HFFc6 (cell line): ENCODE data around the gene ULK4. TPM values are rescaled to one million over a fixed set of nuclear protein-coding genes. Genes with fewer than 3 reads are reported as not detected.
"Not testable (repeated sequence)": the region's sequence is repeated elsewhere in the genome, so short reads cannot be mapped to it uniquely, and the experiment has no call there.

Experiments
- DNase-seq: peaks from one replicate; pipeline ENCODE4 v3.0.0-alpha.2; 2018
- H3K27ac Mint-ChIP-seq: 2 replicates; pipeline ENCODE4 v1.8.0; 2020; ENCODE audit warnings: mild to moderate bottlenecking, mixed read lengths
- H3K27me3 Mint-ChIP-seq: 2 replicates; pipeline ENCODE4 v1.8.0; 2021; ENCODE audit warnings: mild to moderate bottlenecking, moderate library complexity, mixed read lengths; ENCODE audit not compliant: insufficient read depth
- H3K36me3 Mint-ChIP-seq: 2 replicates; pipeline ENCODE4 v1.8.0; 2021; ENCODE audit warnings: low read depth, mixed read lengths
- H3K4me1 Mint-ChIP-seq: 2 replicates; pipeline ENCODE4 v1.8.0; 2020; ENCODE audit warnings: low read depth, mixed read lengths
- H3K4me3 Mint-ChIP-seq: 2 replicates; pipeline ENCODE4 v1.8.0; 2020; ENCODE audit warnings: mild to moderate bottlenecking, moderate library complexity, mixed read lengths
- H3K9me3 Mint-ChIP-seq: 2 replicates; pipeline ENCODE4 v1.8.0; 2020; ENCODE audit warnings: mild to moderate bottlenecking, mixed read lengths
- CTCF ChIP-seq: fragments of 200-600 bp; sonication (generic); IDR thresholded peaks from 2 replicates; pipeline ENCODE4 v1.5.0; 2021; ENCODE audit warnings: antibody characterized with exemption, mild to moderate bottlenecking
- total RNA-seq, 6 experiments: library from RNA; stranded (reverse); fragmentation: NEBNext Ultra II Directional; extraction: Animal tissue kit (Norgen Biotek cat#: 25700); gene quantifications; 2 replicates in 1 of 6; 3 replicates in 5 of 6; pipeline ENCODE4 v1.2.3, GENCODE V29; 2021

The ULK4 gene
- total RNA-seq, 6 experiments from 2014 or later: 6.0 to 8.6 (median 6.7) TPM

GRCh38 chr3:41853540-41854196 is 108.2 kb downstream of the ULK4 start:
- TF ChIP-seq CTCF: no peak
- H3K36me3 Mint-ChIP-seq: no peaks in the 10 kb centered on the region
- no peaks in the 10 kb centered on the region for H3K9me3 Mint-ChIP-seq
- peaks cover 2% of the 10 kb centered on the region; the same call in 1 of the 2 replicates for H3K27me3 Mint-ChIP-seq
- peaks cover 6% of the 10 kb centered on the region for H3K4me1 Mint-ChIP-seq
- no peak overlapping the region for H3K27ac Mint-ChIP-seq
- DNase-seq: no peak
- H3K4me3 Mint-ChIP-seq: 0 out of 2 replicates have a peak overlapping the region, but pooled peaks have one; percentile 14

- no peak for DNase-seq
- no peaks in the 10 kb centered on the region for H3K36me3 Mint-ChIP-seq
- H3K4me1 Mint-ChIP-seq: peaks cover 17% of the 10 kb centered on the region
- H3K27ac Mint-ChIP-seq: no peak overlapping the region
- H3K27me3 Mint-ChIP-seq: peaks cover 2% of the 10 kb centered on the region; the same call in 1 of the 2 replicates
- H3K9me3 Mint-ChIP-seq: no peaks in the 10 kb centered on the region
- H3K4me3 Mint-ChIP-seq: no peak overlapping the region
- TF ChIP-seq CTCF: no peak
Observed at GRCh38 chr3:41848753-41849574, 112.9 kb downstream of the ULK4 start.

GRCh38 chr3:41847679-41848078 is 114.2 kb downstream of the ULK4 start:
- TF ChIP-seq CTCF: no peak
- peaks cover 9% of the 10 kb centered on the region for H3K36me3 Mint-ChIP-seq
- H3K9me3 Mint-ChIP-seq: peaks cover 5% of the 10 kb centered on the region
- DNase-seq: no peak
- no peak overlapping the region for H3K4me3 Mint-ChIP-seq
- H3K27me3 Mint-ChIP-seq: peaks cover 4% of the 10 kb centered on the region; the same call in 1 of the 2 replicates
- H3K27ac Mint-ChIP-seq: no peak overlapping the region
- H3K4me1 Mint-ChIP-seq: peaks cover 13% of the 10 kb centered on the region

- no peak overlapping the region for H3K4me3 Mint-ChIP-seq
- peaks cover 15% of the 10 kb centered on the region for H3K36me3 Mint-ChIP-seq
- peaks cover 13% of the 10 kb centered on the region for H3K4me1 Mint-ChIP-seq
- peaks cover 4% of the 10 kb centered on the region; the same call in 1 of the 2 replicates for H3K27me3 Mint-ChIP-seq
- DNase-seq: peak; percentile 21
- peaks cover 13% of the 10 kb centered on the region for H3K9me3 Mint-ChIP-seq
- no peak for TF ChIP-seq CTCF
- no peak overlapping the region for H3K27ac Mint-ChIP-seq
Observed at GRCh38 chr3:41846850-41847249, 115.1 kb downstream of the ULK4 start.

- Mint-ChIP-seq H3K27me3 (peaks cover 4% of the 10 kb centered on the region; the same call in 1 of the 2 replicates), H3K4me1 (peaks cover 13% of the 10 kb centered on the region), H3K27ac (no peak overlapping the region), H3K9me3 (peaks cover 18% of the 10 kb centered on the region), H3K4me3 (no peak overlapping the region), H3K36me3 (peaks cover 15% of the 10 kb centered on the region)
- no peak for DNase-seq
- no peak for TF ChIP-seq CTCF
Observed at GRCh38 chr3:41845826-41846225, 116.1 kb downstream of the ULK4 start.

- not testable (repeated sequence) for H3K27ac Mint-ChIP-seq, DNase-seq, H3K4me3 Mint-ChIP-seq, H3K27me3 Mint-ChIP-seq
- Mint-ChIP-seq H3K9me3 (peaks cover 18% of the 10 kb centered on the region), H3K36me3 (peaks cover 15% of the 10 kb centered on the region), H3K4me1 (peaks cover 13% of the 10 kb centered on the region)
Observed at GRCh38 chr3:41844256-41844655, 117.6 kb downstream of the ULK4 start.

- not testable (repeated sequence) for H3K4me3 Mint-ChIP-seq, H3K27me3 Mint-ChIP-seq, H3K27ac Mint-ChIP-seq, DNase-seq
- H3K36me3 Mint-ChIP-seq: peaks cover 15% of the 10 kb centered on the region
- peaks cover 16% of the 10 kb centered on the region for H3K4me1 Mint-ChIP-seq
- peaks cover 18% of the 10 kb centered on the region for H3K9me3 Mint-ChIP-seq
Observed at GRCh38 chr3:41840936-41841668, 120.8 kb downstream of the ULK4 start.
